OCI-LY1 (cell line): ENCODE data around the gene ATP8A2.

Source experiments
- H2AFZ ChIP-seq: fragments of 200-600 bp; sonication (generic), shearing (Covaris generic); 2 replicates; pipeline ENCODE4 v1.6.0; 2014; ENCODE audit warnings: antibody characterized with exemption, mild to moderate bottlenecking, low read length
- H3F3A ChIP-seq: fragments of 200-600 bp; sonication (generic), shearing (Covaris generic); 2 replicates; pipeline ENCODE4 v1.6.0; 2014; ENCODE audit warnings: mild to moderate bottlenecking, antibody characterized with exemption, low read length, moderate library complexity; ENCODE audit not compliant: insufficient read depth
- H3K27ac ChIP-seq: fragments of 200-600 bp; sonication (generic); 2 replicates; pipeline ENCODE4 v1.5.1; 2014; ENCODE audit warnings: low read length, mixed run types, mild to moderate bottlenecking, low read depth; ENCODE audit not compliant: poor library complexity, severe bottlenecking
- H3K27me3 ChIP-seq: fragments of 200-600 bp; sonication (generic); 2 replicates; pipeline ENCODE4 v1.6.0; 2014; ENCODE audit warnings: antibody characterized with exemption, mild to moderate bottlenecking, low read length, moderate library complexity; ENCODE audit not compliant: insufficient read depth
- H3K36me3 ChIP-seq: fragments of 200-600 bp; sonication (generic); 2 replicates; pipeline ENCODE4 v1.6.1; 2014; ENCODE audit warnings: mild to moderate bottlenecking, antibody characterized with exemption, low read length, moderate library complexity, mixed read lengths; ENCODE audit not compliant: insufficient read depth
- H3K4me1 ChIP-seq: fragments of 200-600 bp; sonication (generic); 2 replicates; pipeline ENCODE4 v1.5.1; 2014; ENCODE audit warnings: mild to moderate bottlenecking, low read length, moderate library complexity; ENCODE audit not compliant: insufficient read depth, severe bottlenecking
- H3K4me2 ChIP-seq: fragments of 200-600 bp; sonication (generic), shearing (Covaris generic); 2 replicates; pipeline ENCODE4 v1.6.1; 2014; ENCODE audit warnings: low read length
- H3K4me3 ChIP-seq: fragments of 200-600 bp; sonication (generic); 2 replicates; pipeline ENCODE4 v1.5.1; 2014; ENCODE audit warnings: low read length, low read depth, mild to moderate bottlenecking, mixed read lengths; ENCODE audit not compliant: poor library complexity, severe bottlenecking
- H3K79me2 ChIP-seq: fragments of 200-600 bp; shearing (Covaris generic); 2 replicates; pipeline ENCODE4 v1.6.1; 2016; ENCODE audit warnings: mixed run types, low read length, mixed read lengths; ENCODE audit not compliant: insufficient read depth
- H3K9ac ChIP-seq: fragments of 200-600 bp; sonication (generic), shearing (Covaris generic); 2 replicates; pipeline ENCODE4 v1.6.1; 2014; ENCODE audit warnings: mild to moderate bottlenecking, low read length, mixed read lengths
- H3K9me2 ChIP-seq: fragments of 200-600 bp; sonication (generic), shearing (Covaris generic); 2 replicates; pipeline ENCODE4 v1.6.1; 2014; ENCODE audit warnings: low read depth, mild to moderate bottlenecking, low read length, mixed read lengths
- H3K9me3 ChIP-seq: fragments of 200-600 bp; shearing (Covaris generic); 2 replicates; pipeline ENCODE4 v1.6.1; 2014; ENCODE audit warnings: low read length, mixed read lengths
- H4K20me1 ChIP-seq: fragments of 200-600 bp; sonication (generic), shearing (Covaris generic); 2 replicates; pipeline ENCODE4 v1.6.0; 2016; ENCODE audit warnings: mild to moderate bottlenecking, low read length; ENCODE audit not compliant: insufficient read depth
- EZH2 ChIP-seq: fragments of 200-600 bp; sonication (generic), shearing (Covaris generic); IDR thresholded peaks from 2 replicates; pipeline ENCODE4 v1.8.0; 2017; ENCODE audit warnings: borderline replicate concordance, mixed run types, mild to moderate bottlenecking, antibody characterized with exemption, low read length, moderate library complexity, mixed read lengths
- TF ChIP-seq, protein P1 (sequence below): fragments of 200-600 bp; sonication (generic), shearing (Covaris generic); IDR thresholded peaks from 2 replicates; pipeline ENCODE4 v1.5.1; 2017; ENCODE audit warnings: mild to moderate bottlenecking, antibody characterized with exemption, low read length, moderate library complexity, mixed read lengths

Gene ATP8A2

GRCh38 chr13:25429466-25429865 is 57.7 kb downstream of the ATP8A2 start:
- Histone ChIP-seq H2AFZ (no peak overlapping the region), H3K4me3 (no peak overlapping the region), H3K27ac (no peak overlapping the region), H3K9me3 (no peaks in the 10 kb centered on the region), H3K9me2 (no peaks in the 10 kb centered on the region), H3F3A (no peaks in the 10 kb centered on the region), H3K79me2 (no peaks in the 10 kb centered on the region), H3K36me3 (no peaks in the 10 kb centered on the region), H4K20me1 (no peaks in the 10 kb centered on the region), H3K9ac (no peak overlapping the region), H3K4me2 (no peak overlapping the region), H3K27me3 (no peaks in the 10 kb centered on the region), H3K4me1 (no peaks in the 10 kb centered on the region)
- TF ChIP-seq, protein P1, sequence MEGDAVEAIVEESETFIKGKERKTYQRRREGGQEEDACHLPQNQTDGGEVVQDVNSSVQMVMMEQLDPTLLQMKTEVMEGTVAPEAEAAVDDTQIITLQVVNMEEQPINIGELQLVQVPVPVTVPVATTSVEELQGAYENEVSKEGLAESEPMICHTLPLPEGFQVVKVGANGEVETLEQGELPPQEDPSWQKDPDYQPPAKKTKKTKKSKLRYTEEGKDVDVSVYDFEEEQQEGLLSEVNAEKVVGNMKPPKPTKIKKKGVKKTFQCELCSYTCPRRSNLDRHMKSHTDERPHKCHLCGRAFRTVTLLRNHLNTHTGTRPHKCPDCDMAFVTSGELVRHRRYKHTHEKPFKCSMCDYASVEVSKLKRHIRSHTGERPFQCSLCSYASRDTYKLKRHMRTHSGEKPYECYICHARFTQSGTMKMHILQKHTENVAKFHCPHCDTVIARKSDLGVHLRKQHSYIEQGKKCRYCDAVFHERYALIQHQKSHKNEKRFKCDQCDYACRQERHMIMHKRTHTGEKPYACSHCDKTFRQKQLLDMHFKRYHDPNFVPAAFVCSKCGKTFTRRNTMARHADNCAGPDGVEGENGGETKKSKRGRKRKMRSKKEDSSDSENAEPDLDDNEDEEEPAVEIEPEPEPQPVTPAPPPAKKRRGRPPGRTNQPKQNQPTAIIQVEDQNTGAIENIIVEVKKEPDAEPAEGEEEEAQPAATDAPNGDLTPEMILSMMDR, result no peak
- TF ChIP-seq EZH2, result no peak

GRCh38 chr13:25432691-25433090 is 60.9 kb downstream of the ATP8A2 start:
- Histone ChIP-seq H3F3A (no peaks in the 10 kb centered on the region), H3K9me3 (no peaks in the 10 kb centered on the region), H3K79me2 (no peaks in the 10 kb centered on the region), H3K9ac (no peak overlapping the region), H3K4me3 (no peak overlapping the region), H3K4me1 (no peaks in the 10 kb centered on the region), H2AFZ (no peak overlapping the region), H3K9me2 (no peaks in the 10 kb centered on the region), H4K20me1 (no peaks in the 10 kb centered on the region), H3K27ac (no peak overlapping the region), H3K36me3 (no peaks in the 10 kb centered on the region), H3K4me2 (no peak overlapping the region), H3K27me3 (no peaks in the 10 kb centered on the region)
- TF ChIP-seq, protein P1, result no peak
- no peak for TF ChIP-seq EZH2

- no peaks in the 10 kb centered on the region for H3K9me3 ChIP-seq
- H3K9ac ChIP-seq, result no peak overlapping the region
- no peak overlapping the region for H3K4me3 ChIP-seq
- no peaks in the 10 kb centered on the region for H3K4me1 ChIP-seq
- no peaks in the 10 kb centered on the region for H3K9me2 ChIP-seq
- no peaks in the 10 kb centered on the region for H3K36me3 ChIP-seq
- H3F3A ChIP-seq, result no peaks in the 10 kb centered on the region
- H3K27me3 ChIP-seq, result no peaks in the 10 kb centered on the region
- no peaks in the 10 kb centered on the region for H3K79me2 ChIP-seq
- H2AFZ ChIP-seq, result no peak overlapping the region
- H3K27ac ChIP-seq, result no peak overlapping the region
- H3K4me2 ChIP-seq, result no peak overlapping the region
- TF ChIP-seq, protein P1, result no peak
- TF ChIP-seq EZH2, result no peak
- H4K20me1 ChIP-seq, result no peaks in the 10 kb centered on the region
These were observed 68.3 kb downstream of the ATP8A2 start for GRCh38 chr13:25440061-25440460.
